Measurements from ENCODE around the gene KCNIP1. TPM values are rescaled to one million over a fixed set of nuclear protein-coding genes. Genes with fewer than 3 reads are reported as not detected.

Gene KCNIP1
- total and polyA plus RNA-seq, 10 of the 15 experiments (the other 5 are each of a cell fraction or from before 2014, with no cell fraction given): not detected

DNA sequence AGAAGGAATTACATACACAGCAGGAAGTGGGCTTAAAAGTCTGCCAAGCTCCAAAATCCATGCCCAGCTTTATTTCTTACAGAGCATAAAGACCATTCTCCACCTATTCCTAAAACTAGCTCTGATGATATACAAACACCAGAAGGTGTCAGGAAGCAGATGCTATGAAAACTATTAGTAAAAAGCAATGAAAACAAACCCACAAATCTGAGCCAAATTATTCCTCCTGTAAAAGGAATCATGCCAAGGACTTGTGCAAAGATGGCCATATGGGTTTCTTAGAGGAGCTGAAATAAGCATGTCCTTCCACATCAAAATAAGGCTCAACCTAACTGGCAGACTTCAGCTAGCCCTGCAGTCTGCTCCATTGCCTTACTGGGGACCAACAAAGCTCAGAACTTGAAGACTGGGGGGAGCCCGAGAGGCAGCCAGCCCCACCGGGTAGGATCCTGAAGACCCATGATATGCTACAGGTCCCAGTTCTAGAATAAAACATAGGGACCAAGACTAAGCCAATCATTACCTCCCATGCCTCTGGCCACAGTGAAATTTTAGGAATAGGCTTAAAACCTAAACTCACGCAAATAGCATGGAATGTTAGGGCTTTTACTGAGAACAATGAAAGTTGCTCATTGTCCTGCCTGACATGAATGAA is 236.9 kb downstream of the KCNIP1 start (continued):
- TF ChIP-seq HDAC6 (IDR thresholded peaks at IDR 0.05; ENCODE audit: unreplicated experiment) (no peak), ATF7 (IDR thresholded peaks at IDR 0.05; ENCODE audit: low read depth) (no peak)
- TF ChIP-seq, protein P1, sequence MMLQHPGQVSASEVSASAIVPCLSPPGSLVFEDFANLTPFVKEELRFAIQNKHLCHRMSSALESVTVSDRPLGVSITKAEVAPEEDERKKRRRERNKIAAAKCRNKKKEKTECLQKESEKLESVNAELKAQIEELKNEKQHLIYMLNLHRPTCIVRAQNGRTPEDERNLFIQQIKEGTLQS (IDR thresholded peaks at IDR 0.05; ENCODE audit: borderline replicate concordance, extremely low read depth, low read depth, low read length): no peak

DNA sequence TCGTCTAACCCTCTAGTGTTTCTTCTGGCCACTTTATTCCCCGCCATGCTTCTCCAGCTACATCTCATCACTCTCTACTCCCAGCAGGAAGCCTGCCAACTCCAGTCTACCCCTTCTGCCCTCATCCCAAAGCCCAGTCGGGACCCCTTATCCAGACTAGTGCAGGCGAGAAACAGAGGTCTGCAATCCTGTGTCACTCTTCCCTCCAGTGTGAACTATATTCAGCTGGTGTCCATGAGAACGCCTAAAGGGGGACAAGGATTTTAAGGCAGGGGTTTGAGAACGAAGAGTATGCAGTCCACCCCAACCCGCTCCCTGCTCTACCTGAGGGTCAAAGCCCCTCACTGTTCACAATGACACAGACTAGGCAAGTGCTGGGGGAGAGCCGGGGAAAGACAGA is 238.0 kb downstream of the KCNIP1 start:
- SMC1A ChIA-PET (ENCODE audit: uncharacterized antibody, unreplicated experiment): interaction anchor here (1.5 kb wide), 1 partner anchor 50 kb away, joined by 3 read pairs; no protein-coding TSS in a partner anchor
- Histone ChIP-seq H3K27ac (ENCODE audit: control insufficient read depth, insufficient read depth) (no peak overlapping the region), H3K4me1 (ENCODE audit: control insufficient read depth, insufficient read depth, low read length) (no peaks in the 10 kb centered on the region), H3K9ac (ENCODE audit: control insufficient read depth, insufficient read depth, low read length) (no peak overlapping the region), H4K20me1 (ENCODE audit: control insufficient read depth, insufficient read depth) (no peaks in the 10 kb centered on the region), H3K4me3 (no peak overlapping the region), H2AFZ (ENCODE audit: control insufficient read depth, low read depth, low read length) (no peak overlapping the region), H3K36me3 (ENCODE audit: control insufficient read depth in 2 of 2, insufficient read depth in 2 of 2, low read length in 1 of 2) (no peaks in the 10 kb centered on the region), H3K79me2 (ENCODE audit: control insufficient read depth, insufficient read depth, low read length) (no peaks in the 10 kb centered on the region), H3K4me2 (ENCODE audit: control insufficient read depth, insufficient read depth) (no peak overlapping the region), H3K9me3 (replicated peaks; ENCODE audit: control insufficient read depth, insufficient read depth, low read length) (no peaks in the 10 kb centered on the region), H3K27me3 (replicated peaks in 1 of 2; ENCODE audit: control insufficient read depth in 2 of 2, insufficient read depth in 2 of 2, low read length in 1 of 2) (peaks cover 0 to 7% of the 10 kb centered on the region in 2 experiments; a peak in 3 of 4 replicates)
- RAD21 ChIA-PET (ENCODE audit: unreplicated experiment): interaction anchor here (5.5 kb wide), 1 partner anchor 51 kb away, joined by 44 read pairs; no protein-coding TSS in a partner anchor
- intact Hi-C loops (cut with micrococcal nuclease; ENCODE audit: unreplicated experiment): loop anchor here (5.0 to 10.0 kb wide), 3 partner anchors 104 to 600 kb away; no protein-coding TSS in a partner anchor
- no peak for DNase-seq (ENCODE audit: low read depth, low spot score)
- POLR2A ChIA-PET: no interaction called here
- in situ Hi-C loops (cut with MboI): no loop called here
- CTCF ChIA-PET: interaction anchor here (7.3 kb wide), 1 partner anchor 50 kb away, joined by 106 read pairs; no protein-coding TSS in a partner anchor
- TF ChIP-seq SMAD5 (IDR thresholded peaks at IDR 0.05; ENCODE audit: low read depth): no peak
- no peak for TF ChIP-seq PAX8 (IDR thresholded peaks at IDR 0.05)
- TF ChIP-seq DPF2 (IDR thresholded peaks at IDR 0.05): no peak
- no peak for TF ChIP-seq NR2F1 (conservative IDR thresholded peaks at IDR 0.05)
- TF ChIP-seq, protein P2, sequence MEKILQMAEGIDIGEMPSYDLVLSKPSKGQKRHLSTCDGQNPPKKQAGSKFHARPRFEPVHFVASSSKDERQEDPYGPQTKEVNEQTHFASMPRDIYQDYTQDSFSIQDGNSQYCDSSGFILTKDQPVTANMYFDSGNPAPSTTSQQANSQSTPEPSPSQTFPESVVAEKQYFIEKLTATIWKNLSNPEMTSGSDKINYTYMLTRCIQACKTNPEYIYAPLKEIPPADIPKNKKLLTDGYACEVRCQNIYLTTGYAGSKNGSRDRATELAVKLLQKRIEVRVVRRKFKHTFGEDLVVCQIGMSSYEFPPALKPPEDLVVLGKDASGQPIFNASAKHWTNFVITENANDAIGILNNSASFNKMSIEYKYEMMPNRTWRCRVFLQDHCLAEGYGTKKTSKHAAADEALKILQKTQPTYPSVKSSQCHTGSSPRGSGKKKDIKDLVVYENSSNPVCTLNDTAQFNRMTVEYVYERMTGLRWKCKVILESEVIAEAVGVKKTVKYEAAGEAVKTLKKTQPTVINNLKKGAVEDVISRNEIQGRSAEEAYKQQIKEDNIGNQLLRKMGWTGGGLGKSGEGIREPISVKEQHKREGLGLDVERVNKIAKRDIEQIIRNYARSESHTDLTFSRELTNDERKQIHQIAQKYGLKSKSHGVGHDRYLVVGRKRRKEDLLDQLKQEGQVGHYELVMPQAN (conservative IDR thresholded peaks at IDR 0.05): no peak
- TF ChIP-seq, protein P3, sequence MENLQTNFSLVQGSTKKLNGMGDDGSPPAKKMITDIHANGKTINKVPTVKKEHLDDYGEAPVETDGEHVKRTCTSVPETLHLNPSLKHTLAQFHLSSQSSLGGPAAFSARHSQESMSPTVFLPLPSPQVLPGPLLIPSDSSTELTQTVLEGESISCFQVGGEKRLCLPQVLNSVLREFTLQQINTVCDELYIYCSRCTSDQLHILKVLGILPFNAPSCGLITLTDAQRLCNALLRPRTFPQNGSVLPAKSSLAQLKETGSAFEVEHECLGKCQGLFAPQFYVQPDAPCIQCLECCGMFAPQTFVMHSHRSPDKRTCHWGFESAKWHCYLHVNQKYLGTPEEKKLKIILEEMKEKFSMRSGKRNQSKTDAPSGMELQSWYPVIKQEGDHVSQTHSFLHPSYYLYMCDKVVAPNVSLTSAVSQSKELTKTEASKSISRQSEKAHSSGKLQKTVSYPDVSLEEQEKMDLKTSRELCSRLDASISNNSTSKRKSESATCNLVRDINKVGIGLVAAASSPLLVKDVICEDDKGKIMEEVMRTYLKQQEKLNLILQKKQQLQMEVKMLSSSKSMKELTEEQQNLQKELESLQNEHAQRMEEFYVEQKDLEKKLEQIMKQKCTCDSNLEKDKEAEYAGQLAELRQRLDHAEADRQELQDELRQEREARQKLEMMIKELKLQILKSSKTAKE (IDR thresholded peaks at IDR 0.05; ENCODE audit: low read depth, poor library complexity, severe bottlenecking): no peak
- no peak for TF ChIP-seq ZBED1 (IDR thresholded peaks at IDR 0.05; ENCODE audit: borderline replicate concordance)
- no peak for TF ChIP-seq ZNF207 (IDR thresholded peaks at IDR 0.05; ENCODE audit: borderline replicate concordance)
- TF ChIP-seq EGR1 (IDR thresholded peaks at IDR 0.05; ENCODE audit: borderline replicate concordance in 1 of 2, low read depth in 2 of 2, low read length in 2 of 2): no peak
- TF ChIP-seq HDGF (IDR thresholded peaks at IDR 0.05): no peak
- TF ChIP-seq, protein P4, sequence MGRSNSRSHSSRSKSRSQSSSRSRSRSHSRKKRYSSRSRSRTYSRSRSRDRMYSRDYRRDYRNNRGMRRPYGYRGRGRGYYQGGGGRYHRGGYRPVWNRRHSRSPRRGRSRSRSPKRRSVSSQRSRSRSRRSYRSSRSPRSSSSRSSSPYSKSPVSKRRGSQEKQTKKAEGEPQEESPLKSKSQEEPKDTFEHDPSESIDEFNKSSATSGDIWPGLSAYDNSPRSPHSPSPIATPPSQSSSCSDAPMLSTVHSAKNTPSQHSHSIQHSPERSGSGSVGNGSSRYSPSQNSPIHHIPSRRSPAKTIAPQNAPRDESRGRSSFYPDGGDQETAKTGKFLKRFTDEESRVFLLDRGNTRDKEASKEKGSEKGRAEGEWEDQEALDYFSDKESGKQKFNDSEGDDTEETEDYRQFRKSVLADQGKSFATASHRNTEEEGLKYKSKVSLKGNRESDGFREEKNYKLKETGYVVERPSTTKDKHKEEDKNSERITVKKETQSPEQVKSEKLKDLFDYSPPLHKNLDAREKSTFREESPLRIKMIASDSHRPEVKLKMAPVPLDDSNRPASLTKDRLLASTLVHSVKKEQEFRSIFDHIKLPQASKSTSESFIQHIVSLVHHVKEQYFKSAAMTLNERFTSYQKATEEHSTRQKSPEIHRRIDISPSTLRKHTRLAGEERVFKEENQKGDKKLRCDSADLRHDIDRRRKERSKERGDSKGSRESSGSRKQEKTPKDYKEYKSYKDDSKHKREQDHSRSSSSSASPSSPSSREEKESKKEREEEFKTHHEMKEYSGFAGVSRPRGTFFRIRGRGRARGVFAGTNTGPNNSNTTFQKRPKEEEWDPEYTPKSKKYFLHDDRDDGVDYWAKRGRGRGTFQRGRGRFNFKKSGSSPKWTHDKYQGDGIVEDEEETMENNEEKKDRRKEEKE (IDR thresholded peaks at IDR 0.05): no peak
- TF ChIP-seq EZH2 (IDR thresholded peaks at IDR 0.05; ENCODE audit: borderline replicate concordance, control insufficient read depth, low read depth, low read length): no peak
- 20% methylated on average over 8 of the region's 8 CpGs for WGBS (ENCODE audit: insufficient coverage, insufficient replicate concordance, low lambda C conversion rate, missing lambda C conversion rate)
- no peak for FAIRE-seq
- BruUV-seq (replicated peaks): no TSS peak
- ATAC-seq: no peak

All from GM12878 (cell line).